Measurements from ENCODE around the gene NCF4. TPM values are rescaled to one million over a fixed set of nuclear protein-coding genes. Genes with fewer than 3 reads are reported as not detected.

NCF4 gene
- total and polyA plus RNA-seq, 5 experiments from 2014 or later: 0.39 to 3.1 (median 1.7) TPM; not detected in 1

- Mint-ChIP-seq H3K9me3 (peaks cover 0 to 15% (median 5%) of the 10 kb centered on the region in 9 donors), H3K4me1 (peaks cover 0 to 12% (median 2%) of the 10 kb centered on the region in 4 donors), H3K27me3 (peaks cover 36 to 69% (median 44%) of the 10 kb centered on the region in 5 donors), H3K4me3 (no peak overlapping the region), H3K36me3 (peaks cover 0 to 11% (median 10%) of the 10 kb centered on the region in 3 donors), H3K27ac (peak overlapping the region in 3 of 10 donors; percentile 24 to 51 (median 37))
- ATAC-seq: no peak
- no peak for DNase-seq
- POLR2A ChIA-PET: no interaction called here
These were observed 21.3 kb upstream of the NCF4 start for GRCh38 chr22:36839356-36840073.

- peaks cover 0 to 15% (median 5%) of the 10 kb centered on the region in 9 donors for H3K9me3 Mint-ChIP-seq
- peaks cover 0 to 12% (median 2%) of the 10 kb centered on the region in 4 donors for H3K4me1 Mint-ChIP-seq
- no peak overlapping the region for H3K4me3 Mint-ChIP-seq
- peaks cover 34 to 67% (median 48%) of the 10 kb centered on the region in 5 donors for H3K27me3 Mint-ChIP-seq
- no peak overlapping the region for H3K27ac Mint-ChIP-seq
- POLR2A ChIA-PET: no interaction called here
- DNase-seq (no peak), ATAC-seq (no peak)
- peaks cover 0 to 11% (median 10%) of the 10 kb centered on the region in 3 donors for H3K36me3 Mint-ChIP-seq
These were observed 20.7 kb upstream of the NCF4 start for GRCh38 chr22:36840106-36840505.

GRCh38 chr22:36846271-36846670, 14.5 kb upstream of the NCF4 start:
- H3K36me3 Mint-ChIP-seq: no peaks in the 10 kb centered on the region
- H3K27ac Mint-ChIP-seq: peak overlapping the region in 2 of 10 donors; percentile 68 to 84
- peaks cover 0 to 3% (median 0%) of the 10 kb centered on the region in 4 donors for H3K4me1 Mint-ChIP-seq
- H3K4me3 Mint-ChIP-seq: no peak overlapping the region
- H3K27me3 Mint-ChIP-seq: peaks cover 22 to 56% (median 49%) of the 10 kb centered on the region in 5 donors
- no peak for ATAC-seq
- no peak for DNase-seq
- POLR2A ChIA-PET: no interaction called here
- no peaks in the 10 kb centered on the region for H3K9me3 Mint-ChIP-seq

- peaks cover 0 to 3% (median 0%) of the 10 kb centered on the region in 4 donors for H3K4me1 Mint-ChIP-seq
- no peak for ATAC-seq
- H3K27me3 Mint-ChIP-seq: peaks cover 16 to 49% (median 42%) of the 10 kb centered on the region in 5 donors
- DNase-seq: no peak
- POLR2A ChIA-PET: no interaction called here
- H3K27ac Mint-ChIP-seq: peak overlapping the region in 1 of 10 donors; percentile 58
- no peaks in the 10 kb centered on the region for H3K36me3 Mint-ChIP-seq
- H3K9me3 Mint-ChIP-seq: no peaks in the 10 kb centered on the region
- no peak overlapping the region for H3K4me3 Mint-ChIP-seq
These were observed 13.9 kb upstream of the NCF4 start for GRCh38 chr22:36846949-36847348.

GRCh38 chr22:36850056-36850455, 10.8 kb upstream of the NCF4 start:
- DNase-seq (no peak), ATAC-seq (no peak)
- peaks cover 9 to 34% (median 25%) of the 10 kb centered on the region in 5 donors for H3K27me3 Mint-ChIP-seq
- H3K4me3 Mint-ChIP-seq: no peak overlapping the region
- peak overlapping the region in 1 of 10 donors; percentile 42 for H3K27ac Mint-ChIP-seq
- peaks cover 0 to 2% (median 0%) of the 10 kb centered on the region in 9 donors for H3K9me3 Mint-ChIP-seq
- H3K4me1 Mint-ChIP-seq: peaks cover 2 to 11% (median 10%) of the 10 kb centered on the region in 4 donors
- H3K36me3 Mint-ChIP-seq: peaks cover 0 to 2% (median 0%) of the 10 kb centered on the region in 3 donors
- POLR2A ChIA-PET: no interaction called here

- peaks cover 0 to 2% (median 0%) of the 10 kb centered on the region in 3 donors for H3K36me3 Mint-ChIP-seq
- no peak for ATAC-seq
- H3K27ac Mint-ChIP-seq: no peak overlapping the region
- peaks cover 0 to 2% (median 0%) of the 10 kb centered on the region in 9 donors for H3K9me3 Mint-ChIP-seq
- H3K27me3 Mint-ChIP-seq: peaks cover 4 to 28% (median 25%) of the 10 kb centered on the region in 5 donors
- POLR2A ChIA-PET: no interaction called here
- H3K4me3 Mint-ChIP-seq: no peak overlapping the region
- DNase-seq: no peak
- H3K4me1 Mint-ChIP-seq: peaks cover 2 to 13% (median 10%) of the 10 kb centered on the region in 4 donors
These were observed 10.1 kb upstream of the NCF4 start for GRCh38 chr22:36850682-36851081.

GRCh38 chr22:36852056-36852973, 8.5 kb upstream of the NCF4 start:
- POLR2A ChIA-PET: interaction anchor here (0.6 to 1.4 kb wide), 3 partner anchors 44 to 125 kb away, joined by 3 to 5 read pairs (median 3); partner anchors contain the start of gene IFT27
- H3K4me3 Mint-ChIP-seq: peak overlapping the region in 3 of 10 donors; percentile 10 to 74 (median 26)
- H3K36me3 Mint-ChIP-seq: peaks cover 0 to 2% (median 0%) of the 10 kb centered on the region in 3 donors
- no peak for DNase-seq
- peaks cover 0 to 2% (median 0%) of the 10 kb centered on the region in 9 donors for H3K9me3 Mint-ChIP-seq
- H3K4me1 Mint-ChIP-seq: peaks cover 6 to 22% (median 16%) of the 10 kb centered on the region in 4 donors
- no peak for ATAC-seq
- peaks cover 4 to 34% (median 21%) of the 10 kb centered on the region in 5 donors for H3K27me3 Mint-ChIP-seq
- H3K27ac Mint-ChIP-seq: peak overlapping the region in 4 of 10 donors; percentile 4 to 79 (median 55)

GRCh38 chr22:36853407-36854099, 7.3 kb upstream of the NCF4 start:
- Mint-ChIP-seq H3K4me3 (peak overlapping the region; percentile 52 to 84 (median 70)), H3K36me3 (peaks cover 0 to 2% (median 0%) of the 10 kb centered on the region in 3 donors), H3K27me3 (peaks cover 2 to 25% (median 17%) of the 10 kb centered on the region in 5 donors), H3K9me3 (peaks cover 0 to 2% (median 0%) of the 10 kb centered on the region in 9 donors), H3K27ac (peak overlapping the region; percentile 64 to 95 (median 86)), H3K4me1 (peaks cover 6 to 22% (median 16%) of the 10 kb centered on the region in 4 donors)
- ATAC-seq (peak; percentile 84 to 86), DNase-seq (peak; percentile 77 to 94 (median 86))
- POLR2A ChIA-PET: interaction anchor here (0.8 to 1.4 kb wide), 4 partner anchors 77 to 296 kb away, joined by 3 to 5 read pairs (median 4); partner anchors contain the start of genes IFT27 and IL2RB

- H3K9me3 Mint-ChIP-seq: peaks cover 0 to 2% (median 0%) of the 10 kb centered on the region in 9 donors
- DNase-seq: no peak
- no peak overlapping the region for H3K27ac Mint-ChIP-seq
- peaks cover 6 to 24% (median 21%) of the 10 kb centered on the region in 4 donors for H3K4me1 Mint-ChIP-seq
- no peak overlapping the region for H3K4me3 Mint-ChIP-seq
- ATAC-seq: no peak
- peaks cover 2 to 10% (median 4%) of the 10 kb centered on the region in 5 donors for H3K27me3 Mint-ChIP-seq
- POLR2A ChIA-PET: no interaction called here
- peaks cover 0 to 2% (median 0%) of the 10 kb centered on the region in 3 donors for H3K36me3 Mint-ChIP-seq
These were observed 5.3 kb upstream of the NCF4 start for GRCh38 chr22:36855478-36855877.

GRCh38 chr22:36856121-36856791, 4.5 kb upstream of the NCF4 start:
- Mint-ChIP-seq H3K36me3 (peaks cover 0 to 2% (median 0%) of the 10 kb centered on the region in 3 donors), H3K4me1 (peaks cover 6 to 29% (median 24%) of the 10 kb centered on the region in 4 donors), H3K27me3 (peaks cover 2 to 10% (median 4%) of the 10 kb centered on the region in 5 donors), H3K9me3 (peaks cover 0 to 2% (median 0%) of the 10 kb centered on the region in 9 donors), H3K27ac (peak overlapping the region in 4 of 10 donors; percentile 1 to 60 (median 32)), H3K4me3 (peak overlapping the region in 7 of 10 donors; percentile 15 to 69 (median 44))
- peak; percentile 76 to 78 for ATAC-seq
- POLR2A ChIA-PET: interaction anchor here (0.7 kb wide), 1 partner anchor 1242 kb away, joined by 3 read pairs; no protein-coding TSS in a partner anchor
- peak; percentile 79 to 99 (median 92) for DNase-seq

- POLR2A ChIA-PET: no interaction called here
- Mint-ChIP-seq H3K4me1 (peaks cover 6 to 34% (median 24%) of the 10 kb centered on the region in 4 donors), H3K27ac (peak overlapping the region in 1 of 10 donors; percentile 60), H3K4me3 (peak overlapping the region in 1 of 10 donors; percentile 15), H3K9me3 (peaks cover 0 to 2% (median 0%) of the 10 kb centered on the region in 9 donors), H3K27me3 (peaks cover 2 to 10% (median 4%) of the 10 kb centered on the region in 5 donors), H3K36me3 (peaks cover 0 to 2% (median 0%) of the 10 kb centered on the region in 3 donors)
- no peak for ATAC-seq
- no peak for DNase-seq
These were observed 4.0 kb upstream of the NCF4 start for GRCh38 chr22:36856792-36857135.

All from naive thymus-derived CD8-positive, alpha-beta T cell (primary cell).